Stimulated activated CD8-positive, alpha-beta memory T cell treated with anti-CD3 and anti-CD28 coated beads, Interleukin-12 subunit alpha, Interleukin-12 subunit beta, amount 100 ng/mL, for 4 hours (primary cell): ENCODE data around the gene UACA.
"Not testable (repeated sequence)": the region's sequence is repeated elsewhere in the genome, so short reads cannot be mapped to it uniquely, and the experiment has no call there.

Experiments used
- DNase-seq: peaks from one replicate; pipeline ENCODE4 v3.0.0-alpha.2; 2020; ENCODE audit warnings: low read depth

The UACA gene, protein sequence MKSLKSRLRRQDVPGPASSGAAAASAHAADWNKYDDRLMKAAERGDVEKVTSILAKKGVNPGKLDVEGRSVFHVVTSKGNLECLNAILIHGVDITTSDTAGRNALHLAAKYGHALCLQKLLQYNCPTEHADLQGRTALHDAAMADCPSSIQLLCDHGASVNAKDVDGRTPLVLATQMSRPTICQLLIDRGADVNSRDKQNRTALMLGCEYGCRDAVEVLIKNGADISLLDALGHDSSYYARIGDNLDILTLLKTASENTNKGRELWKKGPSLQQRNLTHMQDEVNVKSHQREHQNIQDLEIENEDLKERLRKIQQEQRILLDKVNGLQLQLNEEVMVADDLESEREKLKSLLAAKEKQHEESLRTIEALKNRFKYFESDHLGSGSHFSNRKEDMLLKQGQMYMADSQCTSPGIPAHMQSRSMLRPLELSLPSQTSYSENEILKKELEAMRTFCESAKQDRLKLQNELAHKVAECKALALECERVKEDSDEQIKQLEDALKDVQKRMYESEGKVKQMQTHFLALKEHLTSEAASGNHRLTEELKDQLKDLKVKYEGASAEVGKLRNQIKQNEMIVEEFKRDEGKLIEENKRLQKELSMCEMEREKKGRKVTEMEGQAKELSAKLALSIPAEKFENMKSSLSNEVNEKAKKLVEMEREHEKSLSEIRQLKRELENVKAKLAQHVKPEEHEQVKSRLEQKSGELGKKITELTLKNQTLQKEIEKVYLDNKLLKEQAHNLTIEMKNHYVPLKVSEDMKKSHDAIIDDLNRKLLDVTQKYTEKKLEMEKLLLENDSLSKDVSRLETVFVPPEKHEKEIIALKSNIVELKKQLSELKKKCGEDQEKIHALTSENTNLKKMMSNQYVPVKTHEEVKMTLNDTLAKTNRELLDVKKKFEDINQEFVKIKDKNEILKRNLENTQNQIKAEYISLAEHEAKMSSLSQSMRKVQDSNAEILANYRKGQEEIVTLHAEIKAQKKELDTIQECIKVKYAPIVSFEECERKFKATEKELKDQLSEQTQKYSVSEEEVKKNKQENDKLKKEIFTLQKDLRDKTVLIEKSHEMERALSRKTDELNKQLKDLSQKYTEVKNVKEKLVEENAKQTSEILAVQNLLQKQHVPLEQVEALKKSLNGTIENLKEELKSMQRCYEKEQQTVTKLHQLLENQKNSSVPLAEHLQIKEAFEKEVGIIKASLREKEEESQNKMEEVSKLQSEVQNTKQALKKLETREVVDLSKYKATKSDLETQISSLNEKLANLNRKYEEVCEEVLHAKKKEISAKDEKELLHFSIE (N-terminal part only)

DNA sequence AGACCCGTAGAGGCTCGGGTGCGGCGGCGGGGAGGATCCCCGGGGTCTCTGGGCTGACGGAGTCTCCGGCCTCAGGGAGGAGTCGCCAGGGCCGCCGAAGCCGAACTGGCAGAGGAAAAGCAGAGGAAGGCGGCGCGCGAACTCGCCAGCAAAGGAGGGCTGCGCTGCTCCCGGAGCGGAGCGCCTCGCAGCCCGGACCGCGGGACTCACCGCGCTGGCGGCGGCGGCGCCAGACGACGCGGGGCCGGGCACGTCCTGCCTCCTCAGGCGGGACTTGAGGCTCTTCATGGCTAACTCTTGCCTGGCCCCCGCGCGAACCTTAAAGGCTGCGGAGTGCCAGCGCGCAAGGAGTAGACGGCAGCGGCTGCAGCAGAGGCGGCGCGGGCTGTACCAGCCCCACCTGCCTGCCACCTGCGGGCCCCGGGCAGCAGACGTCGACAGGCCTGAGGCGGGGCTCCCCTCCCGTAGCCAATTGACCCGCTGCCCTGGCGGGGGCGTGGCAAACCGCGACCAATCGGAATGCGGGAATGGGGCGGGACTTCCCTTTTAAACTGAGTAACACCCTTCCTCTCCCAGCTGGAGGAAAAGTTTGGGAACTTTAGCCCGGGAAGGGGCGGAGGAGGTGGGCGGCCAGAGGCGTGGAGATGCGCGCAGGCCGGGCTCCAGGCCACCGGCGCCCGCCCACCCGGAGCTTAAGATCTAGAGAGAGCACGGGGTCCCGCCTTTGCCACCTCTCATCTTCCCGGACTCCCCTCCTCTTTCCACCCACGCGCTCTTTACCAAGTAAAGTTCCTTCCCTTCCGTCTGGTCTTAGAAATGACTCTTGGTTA is at the start of gene UACA:
TSS of gene UACA (minus strand) at position 439 of the 830 bp plus-strand sequence. CDS start at position 288, 151 bp downstream.
- DNase-seq: peak; percentile 45

- DNase-seq: no peak
These were observed 49.5 kb upstream of the UACA start for GRCh38 chr15:70812827-70813364.

DNA sequence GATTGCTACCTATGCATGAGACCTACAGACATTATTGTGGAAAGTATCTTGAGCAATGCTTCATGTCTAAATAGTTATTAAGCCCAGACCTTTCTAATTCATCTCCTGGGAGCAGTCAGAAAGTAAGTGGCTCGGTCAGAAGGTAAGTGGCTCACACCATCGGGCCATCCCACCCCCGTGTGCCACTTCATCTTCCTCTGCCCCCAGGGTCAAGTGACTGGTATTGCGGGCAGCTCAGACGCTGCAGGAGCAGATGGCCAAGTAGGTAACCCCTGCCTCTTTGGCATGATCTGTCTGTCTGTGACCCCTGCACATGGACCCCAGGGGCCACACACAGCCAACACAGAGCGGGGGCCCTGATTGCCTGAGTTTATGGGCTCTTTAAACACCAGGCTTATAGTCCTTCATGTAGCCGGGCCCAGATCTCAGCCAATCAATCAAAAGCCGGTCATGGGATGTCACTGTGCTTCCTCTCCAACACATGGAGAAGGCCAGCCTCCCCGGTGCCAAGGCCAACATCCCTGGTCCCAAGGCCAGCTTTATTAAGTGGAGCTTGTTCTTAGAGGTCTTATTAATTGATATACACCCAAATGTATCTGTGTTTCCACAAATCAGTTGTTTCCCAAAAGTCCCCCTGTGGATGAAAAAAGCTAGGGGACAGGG is 47.7 kb upstream of the UACA start:
- no peak for DNase-seq

DNA sequence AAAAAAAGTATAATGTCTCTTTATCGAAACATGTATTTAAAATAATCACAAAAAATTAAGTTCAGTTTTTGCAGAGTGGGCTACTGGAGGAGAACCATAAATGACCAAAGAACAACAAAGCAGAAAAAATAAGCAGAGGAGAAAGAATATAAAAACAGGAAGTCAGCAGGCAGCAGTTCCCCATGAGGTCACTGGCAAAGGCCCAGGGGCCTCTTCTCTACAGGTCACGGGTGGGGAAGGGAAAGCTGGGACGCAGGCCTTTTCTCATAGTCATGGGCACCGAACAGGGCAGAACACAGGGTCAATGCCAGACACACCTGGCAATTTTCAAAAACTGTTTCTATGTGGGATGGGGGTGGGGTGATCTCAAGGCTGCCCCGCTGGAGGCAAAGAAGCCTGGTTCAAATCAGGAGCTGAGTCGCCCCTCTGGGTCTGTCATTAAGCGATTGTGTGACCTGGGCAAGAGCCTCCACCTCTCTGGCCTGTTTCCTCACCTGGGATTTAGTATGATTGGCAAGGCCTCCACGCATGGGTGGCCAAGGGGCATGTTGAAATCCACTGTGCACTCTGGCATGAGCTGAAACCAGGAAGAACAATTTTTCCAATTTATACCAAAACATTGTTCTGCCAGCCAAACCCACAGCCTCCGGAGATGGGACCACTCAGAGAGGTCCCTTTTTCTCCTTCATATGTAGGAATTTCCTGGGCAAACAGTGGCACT is 43.8 kb upstream of the UACA start:
- no peak for DNase-seq

GRCh38 chr15:70804388-70804787 is 41.0 kb upstream of the UACA start:
- not testable (repeated sequence) for DNase-seq

- DNase-seq: no peak
These were observed 39.3 kb upstream of the UACA start for GRCh38 chr15:70802629-70803028.

DNA sequence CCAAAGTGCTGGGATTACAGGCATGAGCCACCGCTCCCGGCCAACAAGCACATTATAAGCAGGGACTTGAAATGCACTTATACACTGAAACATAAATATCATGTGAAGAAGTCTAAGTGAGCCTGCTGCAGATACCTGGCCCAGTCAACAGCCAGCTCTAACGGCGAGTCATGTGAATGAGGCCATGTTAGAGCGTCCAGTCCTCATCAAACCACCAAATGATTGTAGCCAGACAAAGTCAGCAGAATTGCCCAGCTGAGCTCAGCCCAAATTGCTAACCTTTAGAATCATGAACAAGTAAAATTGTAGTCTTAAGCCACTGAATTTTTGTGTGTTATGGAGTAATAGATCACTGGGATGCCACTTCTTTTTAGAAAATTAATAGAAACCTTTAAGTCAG is 37.8 kb upstream of the UACA start:
- no peak for DNase-seq

- DNase-seq: no peak
These were observed 36.5 kb upstream of the UACA start for GRCh38 chr15:70799667-70800450.

DNA sequence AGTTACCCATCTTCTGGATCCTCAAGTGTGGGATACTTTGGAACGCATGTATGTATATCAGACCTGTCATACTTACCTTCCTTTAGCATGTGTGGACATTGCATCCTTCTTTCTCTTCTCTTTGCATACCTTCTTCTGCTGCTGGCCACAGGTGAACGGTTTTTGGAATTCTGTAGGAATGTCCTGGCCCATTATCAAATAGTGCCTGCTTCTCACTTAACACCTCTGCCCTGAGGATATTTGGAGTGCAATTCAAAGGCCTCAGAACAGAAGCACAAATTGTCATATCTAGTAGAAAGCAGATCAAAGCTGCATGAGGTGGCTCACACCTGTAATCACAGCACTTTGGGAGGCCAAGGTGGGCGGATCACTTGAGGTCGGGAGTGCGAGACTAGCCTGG is 34.1 kb upstream of the UACA start:
- no peak for DNase-seq

- no peak for DNase-seq
These were observed 33.4 kb upstream of the UACA start for GRCh38 chr15:70796516-70797310.

DNA sequence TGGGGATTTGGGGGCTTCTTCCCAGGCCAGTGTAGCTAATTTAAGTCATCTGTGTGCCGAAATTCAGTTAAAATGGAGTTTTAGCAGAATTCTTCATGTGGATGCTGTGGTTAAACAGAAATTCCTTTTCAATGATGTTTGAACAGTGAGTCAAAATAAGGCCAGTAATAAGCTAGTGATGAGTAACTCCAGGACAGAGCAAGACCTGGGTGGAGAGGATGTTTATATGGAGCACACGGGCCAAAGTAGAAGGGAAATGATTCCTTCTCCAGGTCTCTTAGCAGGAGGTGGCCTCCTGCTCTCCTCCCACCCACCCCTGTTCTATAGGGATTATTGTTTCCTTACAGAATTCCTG is 31.9 kb upstream of the UACA start:
- no peak for DNase-seq

DNA sequence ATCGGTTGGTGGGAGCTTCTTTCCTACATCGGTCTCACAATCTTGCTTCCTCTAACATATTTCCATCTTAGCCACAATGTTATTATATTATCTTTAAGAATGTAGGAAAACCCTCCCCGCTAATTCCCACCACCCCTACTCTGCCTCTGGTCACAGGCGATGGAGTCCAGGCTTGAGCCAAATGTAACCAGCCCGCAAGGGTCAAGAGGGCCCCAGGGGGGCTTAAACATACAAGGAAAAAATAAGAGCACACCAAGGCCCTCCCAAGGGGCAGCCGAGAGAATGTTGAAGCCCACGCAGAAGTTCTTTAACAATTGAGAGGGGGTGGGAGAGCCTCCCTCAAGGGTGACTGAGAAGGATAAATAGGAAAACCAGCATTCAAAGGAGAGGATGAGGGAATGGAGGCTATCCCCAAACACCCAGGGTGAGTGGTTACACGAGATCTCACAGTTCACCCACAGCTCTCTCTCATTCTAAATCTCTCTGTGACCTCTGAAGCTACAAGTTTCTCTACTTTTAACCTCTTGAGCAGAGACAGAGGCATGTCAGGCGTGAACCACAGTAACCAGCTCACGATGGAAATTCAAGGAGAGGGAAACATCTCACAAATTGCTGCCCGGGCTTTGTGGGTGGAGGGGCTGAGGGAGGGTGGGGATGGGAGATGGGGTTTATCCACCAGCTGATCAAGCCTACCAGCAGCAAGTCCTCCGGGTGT is 31.4 kb upstream of the UACA start:
- no peak for DNase-seq

- no peak for DNase-seq
These were observed 30.3 kb upstream of the UACA start for GRCh38 chr15:70793694-70794093.

DNA sequence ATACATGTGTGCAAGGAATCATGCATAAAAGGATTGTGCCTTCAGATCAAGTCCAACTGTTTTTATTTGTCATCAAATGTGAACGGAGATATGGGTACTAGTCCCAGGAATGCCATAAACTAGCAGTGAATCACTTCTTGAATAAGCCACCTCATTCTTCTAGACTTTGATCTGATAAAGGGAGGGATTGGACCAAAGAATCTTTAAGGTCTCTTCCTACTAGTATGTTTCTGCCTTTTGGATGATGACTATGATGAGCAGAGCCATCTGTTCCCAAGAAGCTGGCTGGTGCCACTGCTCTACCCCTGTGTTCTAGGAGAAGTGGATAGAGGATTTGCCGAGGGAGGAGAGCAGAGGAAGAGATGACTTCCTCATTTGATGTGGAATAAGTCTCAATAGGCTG is 28.8 kb upstream of the UACA start:
- no peak for DNase-seq

DNA sequence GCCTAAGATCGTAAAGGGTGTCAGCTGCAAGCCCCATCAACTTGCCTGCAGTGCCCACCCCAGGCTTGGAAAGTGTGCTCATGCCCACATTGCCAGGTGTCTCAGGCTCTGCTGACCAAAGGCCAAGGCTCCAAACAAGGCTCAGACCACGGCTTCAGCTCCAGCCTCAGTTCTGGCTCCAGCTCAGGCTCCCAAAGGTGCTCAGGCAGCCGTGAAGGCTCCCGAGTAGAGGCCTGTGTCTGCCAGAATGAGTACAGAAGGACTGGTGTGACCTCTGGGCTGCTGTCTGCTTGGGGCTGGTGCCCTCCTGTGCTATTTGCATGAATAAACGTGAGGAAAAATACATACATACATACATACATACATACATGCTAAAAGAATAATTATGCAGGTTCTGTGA is 27.9 kb upstream of the UACA start:
- no peak for DNase-seq

GRCh38 chr15:70789213-70789612 is 25.9 kb upstream of the UACA start:
- no peak for DNase-seq
